GM18873 (cell line): ENCODE measurements around the gene OR2L8.

Experiments used
- ATAC-seq: cut with Tn5 transposase; IDR thresholded peaks from one replicate; pipeline ENCODE4 v1.9.1; 2021; ENCODE audit warnings: mild to moderate bottlenecking, moderate library complexity, moderate number of reproducible peaks; ENCODE audit not compliant: unreplicated experiment, low FRiP score

Gene OR2L8

DNA sequence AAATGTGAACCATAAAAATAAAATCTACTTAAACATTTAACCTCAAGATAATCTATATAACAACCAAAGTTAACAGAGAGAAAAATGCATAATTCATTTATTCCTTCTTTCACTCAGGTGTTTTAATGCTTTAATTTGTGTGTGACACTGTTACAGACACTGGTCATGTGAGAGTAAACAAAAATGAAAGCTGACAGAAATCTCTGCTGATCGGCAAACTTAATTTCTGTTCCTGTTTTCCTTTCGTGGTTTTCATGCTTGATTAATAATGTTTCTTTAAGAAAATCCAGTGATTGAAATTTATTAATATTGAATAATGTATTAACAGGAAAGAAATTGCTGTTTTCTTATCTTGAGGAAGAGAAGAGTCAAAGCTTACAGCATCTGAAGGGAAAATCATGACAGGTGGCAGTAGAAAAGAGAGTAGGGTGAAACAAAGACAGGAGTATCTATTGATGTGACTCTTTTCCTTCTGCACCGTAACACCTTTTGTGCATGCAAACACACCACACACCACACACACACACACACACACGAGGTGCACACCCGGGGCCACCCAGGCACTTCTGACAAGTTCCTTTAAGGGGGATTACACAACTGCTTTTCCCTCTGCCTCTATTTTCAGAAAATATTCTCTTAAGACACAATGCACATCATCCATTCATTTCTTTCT, 18.0 kb downstream of the OR2L8 start:
- no peak for ATAC-seq

- no peak for ATAC-seq
These were observed 44.3 kb downstream of the OR2L8 start for GRCh38 chr1:247992986-247993385.

DNA sequence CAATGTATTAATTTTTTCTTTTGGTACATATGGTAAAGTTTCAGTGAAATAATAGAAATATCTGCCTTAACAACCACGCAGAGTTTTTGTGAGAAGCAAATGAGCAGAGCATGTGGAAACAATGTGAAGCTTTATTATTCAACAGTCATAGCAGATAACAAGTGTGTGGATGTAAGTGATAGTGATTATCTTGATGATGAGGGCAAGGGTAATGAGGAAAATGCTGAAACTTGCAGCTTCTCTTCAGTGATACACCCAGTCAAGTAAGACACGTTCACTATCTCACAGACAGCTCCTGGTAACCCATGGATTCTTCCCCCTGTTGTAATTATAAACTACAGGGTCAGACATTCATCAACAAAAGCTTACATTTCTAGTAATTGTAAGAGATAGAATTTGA, 50.2 kb downstream of the OR2L8 start:
- ATAC-seq = no peak
